T follicular helper cell (primary cell): ENCODE measurements around the gene STAB1.

Experiments used
- DNase-seq: peaks from one replicate; pipeline ENCODE4 v3.0.0-alpha.2; 2020; ENCODE audit warnings: low read depth

Gene STAB1

DNA sequence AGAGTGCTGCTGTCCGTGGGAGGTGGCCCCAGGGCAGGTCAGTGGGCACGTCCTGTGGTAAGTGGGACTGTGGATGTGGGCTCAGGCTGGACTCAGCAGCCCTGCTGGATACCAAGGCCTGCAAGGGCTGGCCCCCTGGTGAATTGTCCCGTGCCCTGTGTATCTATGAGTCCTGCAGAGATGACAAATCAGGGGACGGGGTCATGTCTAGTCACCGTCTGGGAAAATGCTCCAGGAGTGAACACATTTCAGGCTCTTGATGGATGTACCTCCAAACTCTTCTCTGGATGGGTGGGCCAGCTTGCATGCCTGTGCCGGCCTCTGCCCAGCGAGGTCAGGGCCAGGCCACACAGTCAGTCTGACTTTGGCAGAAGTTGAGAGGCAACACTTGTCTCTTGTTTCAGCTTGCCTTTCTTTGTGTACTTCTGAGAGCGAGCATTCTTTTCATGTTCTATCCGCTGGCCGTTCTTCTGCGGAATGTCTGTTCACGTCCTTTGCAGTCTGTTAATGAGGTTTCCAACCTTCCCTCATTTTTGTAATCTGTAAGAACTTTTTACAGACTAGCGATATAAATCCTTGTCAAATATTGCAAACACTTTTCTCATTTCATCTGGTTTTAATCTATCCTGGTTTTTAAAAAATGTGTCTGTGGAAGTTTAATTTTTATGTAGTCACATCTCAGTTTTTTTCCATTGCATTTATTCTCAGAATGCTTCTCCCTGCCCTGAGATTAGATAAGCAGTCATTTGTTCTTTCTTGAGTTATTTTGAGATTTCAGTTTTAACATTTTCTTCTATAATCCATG, 11.4 kb upstream of the STAB1 start:
- DNase-seq, result no peak

DNA sequence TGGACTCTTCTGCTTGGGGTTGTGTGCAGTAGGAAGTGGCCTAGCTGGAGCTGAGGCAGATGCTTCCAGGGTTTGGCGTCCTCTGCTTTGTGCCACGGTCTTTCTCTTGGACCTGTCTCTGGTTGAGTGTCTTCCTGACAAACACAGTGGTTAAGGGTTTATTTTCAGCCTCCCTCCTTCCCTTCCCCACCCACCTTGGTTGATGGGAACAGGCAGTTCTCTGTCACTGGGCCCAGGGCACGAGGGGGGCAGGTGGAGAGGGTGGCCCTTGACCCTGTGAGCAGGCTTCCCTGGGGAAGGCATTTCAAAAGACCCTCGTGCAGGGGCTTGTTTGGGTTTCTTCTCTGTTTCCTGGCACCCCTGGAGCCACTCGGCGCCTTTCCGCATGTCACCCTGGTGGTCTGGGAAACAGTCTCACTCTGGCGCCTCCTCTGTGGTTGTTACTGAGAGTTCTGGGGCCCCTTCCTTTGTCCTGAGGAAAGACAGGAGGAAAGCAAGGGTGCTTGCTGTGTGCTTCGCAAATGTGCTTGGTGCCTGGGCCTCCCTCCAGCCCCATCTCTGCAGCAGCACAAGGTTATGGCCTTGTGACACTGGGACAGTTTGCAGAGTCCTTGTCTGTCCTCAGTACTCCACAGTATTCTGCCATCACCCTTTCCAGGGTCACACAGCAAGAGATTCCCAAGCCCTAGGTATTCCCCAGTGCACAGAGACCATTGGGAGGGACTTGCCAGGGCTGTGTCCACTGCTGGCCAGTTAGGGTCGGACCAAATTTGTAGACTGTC, 10.3 kb upstream of the STAB1 start:
- DNase-seq, result no peak

DNA sequence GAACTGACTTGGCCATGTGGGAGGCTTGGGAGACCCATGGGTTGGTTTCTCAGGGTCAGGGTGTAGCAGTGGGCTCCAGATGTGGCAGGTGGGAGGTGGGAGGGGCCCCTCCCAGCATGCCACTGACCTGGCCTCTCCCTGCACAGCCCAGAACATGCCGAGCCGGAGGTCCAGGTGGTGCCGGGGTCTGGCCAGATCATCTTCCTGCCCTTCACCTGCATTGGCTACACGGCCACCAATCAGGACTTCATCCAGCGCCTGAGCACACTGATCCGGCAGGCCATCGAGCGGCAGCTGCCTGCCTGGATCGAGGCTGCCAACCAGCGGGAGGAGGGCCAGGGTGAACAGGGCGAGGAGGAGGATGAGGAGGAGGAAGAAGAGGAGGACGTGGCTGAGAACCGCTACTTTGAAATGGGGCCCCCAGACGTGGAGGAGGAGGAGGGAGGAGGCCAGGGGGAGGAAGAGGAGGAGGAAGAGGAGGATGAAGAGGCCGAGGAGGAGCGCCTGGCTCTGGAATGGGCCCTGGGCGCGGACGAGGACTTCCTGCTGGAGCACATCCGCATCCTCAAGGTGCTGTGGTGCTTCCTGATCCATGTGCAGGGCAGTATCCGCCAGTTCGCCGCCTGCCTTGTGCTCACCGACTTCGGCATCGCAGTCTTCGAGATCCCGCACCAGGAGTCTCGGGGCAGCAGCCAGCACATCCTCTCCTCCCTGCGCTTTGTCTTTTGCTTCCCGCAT, 7.9 kb upstream of the STAB1 start:
- no peak for DNase-seq

DNA sequence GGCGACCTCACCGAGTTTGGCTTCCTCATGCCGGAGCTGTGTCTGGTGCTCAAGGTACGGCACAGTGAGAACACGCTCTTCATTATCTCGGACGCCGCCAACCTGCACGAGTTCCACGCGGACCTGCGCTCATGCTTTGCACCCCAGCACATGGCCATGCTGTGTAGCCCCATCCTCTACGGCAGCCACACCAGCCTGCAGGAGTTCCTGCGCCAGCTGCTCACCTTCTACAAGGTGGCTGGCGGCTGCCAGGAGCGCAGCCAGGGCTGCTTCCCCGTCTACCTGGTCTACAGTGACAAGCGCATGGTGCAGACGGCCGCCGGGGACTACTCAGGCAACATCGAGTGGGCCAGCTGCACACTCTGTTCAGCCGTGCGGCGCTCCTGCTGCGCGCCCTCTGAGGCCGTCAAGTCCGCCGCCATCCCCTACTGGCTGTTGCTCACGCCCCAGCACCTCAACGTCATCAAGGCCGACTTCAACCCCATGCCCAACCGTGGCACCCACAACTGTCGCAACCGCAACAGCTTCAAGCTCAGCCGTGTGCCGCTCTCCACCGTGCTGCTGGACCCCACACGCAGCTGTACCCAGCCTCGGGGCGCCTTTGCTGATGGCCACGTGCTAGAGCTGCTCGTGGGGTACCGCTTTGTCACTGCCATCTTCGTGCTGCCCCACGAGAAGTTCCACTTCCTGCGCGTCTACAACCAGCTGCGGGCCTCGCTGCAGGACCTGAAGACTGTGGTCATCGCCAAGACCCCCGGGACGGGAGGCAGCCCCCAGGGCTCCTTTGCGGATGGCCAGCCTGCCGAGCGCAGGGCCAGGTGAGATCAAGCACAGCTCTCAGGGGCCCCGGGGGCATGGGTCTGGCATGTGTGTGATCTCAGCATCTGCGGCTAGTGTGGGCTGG, 7.1 kb upstream of the STAB1 start:
- DNase-seq, result no peak

DNA sequence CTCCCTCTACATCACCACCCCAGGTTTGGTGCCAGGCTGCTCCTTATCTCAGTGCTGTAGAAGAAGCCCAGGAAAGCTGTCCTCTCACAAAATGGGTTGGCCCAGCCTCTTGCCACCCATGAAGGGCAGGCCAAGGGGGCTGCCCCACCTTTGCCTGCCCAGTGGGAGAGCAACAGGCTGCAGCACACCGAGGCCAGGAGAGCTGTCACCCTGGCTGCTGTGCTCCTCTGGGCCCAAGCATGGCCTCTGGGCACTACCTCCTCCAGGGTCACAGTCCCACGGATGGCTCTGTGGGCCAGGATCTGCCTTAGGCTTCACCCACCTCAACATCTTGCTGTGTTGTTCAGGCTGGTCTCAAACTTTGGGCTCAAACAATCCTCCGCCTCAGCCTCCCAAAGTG, 6.4 kb upstream of the STAB1 start:
- DNase-seq, result no peak

DNA sequence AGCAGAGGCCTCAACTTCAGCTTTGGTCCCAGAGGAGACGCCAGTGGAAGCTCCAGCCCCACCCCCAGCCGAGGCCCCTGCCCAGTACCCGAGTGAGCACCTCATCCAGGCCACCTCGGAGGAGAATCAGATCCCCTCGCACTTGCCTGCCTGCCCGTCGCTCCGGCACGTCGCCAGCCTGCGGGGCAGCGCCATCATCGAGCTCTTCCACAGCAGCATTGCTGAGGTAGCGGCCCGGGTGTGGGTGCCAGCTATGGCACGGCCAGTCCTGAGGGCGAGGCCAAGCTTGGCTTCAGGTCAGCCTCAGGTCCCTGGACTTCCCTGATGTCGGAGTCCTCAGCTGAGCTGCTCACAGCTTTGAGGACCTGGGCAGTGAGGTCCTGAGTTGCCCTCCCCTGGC, 5.7 kb upstream of the STAB1 start:
- no peak for DNase-seq

DNA sequence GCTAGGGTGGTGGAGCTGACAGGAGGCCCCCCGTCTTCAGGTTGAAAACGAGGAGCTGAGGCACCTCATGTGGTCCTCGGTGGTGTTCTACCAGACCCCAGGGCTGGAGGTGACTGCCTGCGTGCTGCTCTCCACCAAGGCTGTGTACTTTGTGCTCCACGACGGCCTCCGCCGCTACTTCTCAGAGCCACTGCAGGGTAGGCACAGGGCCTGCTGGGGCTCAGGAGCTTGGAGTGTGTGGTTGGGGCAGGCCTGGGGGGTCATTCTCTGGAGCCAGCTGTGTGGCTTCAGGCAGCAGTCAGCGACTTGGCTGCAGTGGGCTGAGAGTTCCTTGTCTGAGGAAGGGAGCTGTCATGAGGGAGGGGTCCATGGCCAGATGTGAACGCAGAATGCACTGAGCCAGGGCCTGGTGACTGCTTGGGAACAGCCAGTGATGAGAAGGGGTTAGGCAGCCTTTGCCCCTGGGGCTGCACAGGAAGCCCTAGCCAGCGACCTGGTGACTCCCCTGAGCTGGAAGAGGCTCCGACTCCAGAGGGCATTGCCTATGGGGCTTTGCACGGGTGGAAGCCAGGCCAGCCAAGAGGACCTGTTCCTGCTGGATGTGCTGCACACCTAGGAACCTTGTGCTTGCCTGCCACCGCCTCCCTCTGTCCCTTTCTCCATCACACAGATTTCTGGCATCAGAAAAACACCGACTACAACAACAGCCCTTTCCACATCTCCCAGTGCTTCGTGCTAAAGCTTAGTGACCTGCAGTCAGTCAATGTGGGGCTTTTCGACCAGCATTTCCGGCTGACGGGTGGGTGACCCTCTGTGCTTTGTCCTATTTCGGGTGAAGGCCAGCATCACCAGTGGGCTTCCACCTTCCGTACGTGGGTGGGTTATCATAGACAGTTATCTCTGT, 4.9 kb upstream of the STAB1 start:
- no peak for DNase-seq

DNA sequence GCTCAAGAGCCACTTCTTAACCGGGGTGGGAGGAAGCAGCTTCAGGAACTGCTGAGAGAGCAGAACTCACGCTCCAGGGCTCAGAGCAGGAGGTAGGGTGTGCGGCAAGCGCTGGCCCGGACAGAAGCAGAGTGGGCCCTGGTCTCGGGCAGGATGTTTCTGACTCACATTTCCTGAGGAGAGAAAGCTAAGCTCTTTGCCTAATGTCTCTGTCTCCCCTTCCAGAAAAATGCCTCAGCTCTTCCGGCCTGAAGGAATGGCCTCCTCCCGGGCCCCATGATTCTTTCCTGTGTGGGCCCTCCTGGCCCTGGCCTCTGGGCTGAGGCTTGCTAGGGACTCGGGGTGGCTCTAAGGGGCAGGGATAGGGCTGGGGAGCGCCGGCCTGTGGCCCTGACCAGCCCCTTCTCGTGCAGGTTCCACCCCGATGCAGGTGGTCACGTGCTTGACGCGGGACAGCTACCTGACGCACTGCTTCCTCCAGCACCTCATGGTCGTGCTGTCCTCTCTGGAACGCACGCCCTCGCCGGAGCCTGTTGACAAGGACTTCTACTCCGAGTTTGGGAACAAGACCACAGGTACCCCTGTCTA, 4.1 kb upstream of the STAB1 start:
- DNase-seq, result no peak

DNA sequence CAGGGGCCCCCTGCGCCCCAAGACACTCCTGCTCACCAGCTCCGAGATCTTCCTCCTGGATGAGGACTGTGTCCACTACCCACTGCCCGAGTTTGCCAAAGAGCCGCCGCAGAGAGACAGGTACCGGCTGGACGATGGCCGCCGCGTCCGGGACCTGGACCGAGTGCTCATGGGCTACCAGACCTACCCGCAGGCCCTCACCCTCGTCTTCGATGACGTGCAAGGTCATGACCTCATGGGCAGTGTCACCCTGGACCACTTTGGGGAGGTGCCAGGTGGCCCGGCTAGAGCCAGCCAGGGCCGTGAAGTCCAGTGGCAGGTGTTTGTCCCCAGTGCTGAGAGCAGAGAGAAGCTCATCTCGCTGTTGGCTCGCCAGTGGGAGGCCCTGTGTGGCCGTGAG, 3.1 kb upstream of the STAB1 start:
- no peak for DNase-seq

DNA sequence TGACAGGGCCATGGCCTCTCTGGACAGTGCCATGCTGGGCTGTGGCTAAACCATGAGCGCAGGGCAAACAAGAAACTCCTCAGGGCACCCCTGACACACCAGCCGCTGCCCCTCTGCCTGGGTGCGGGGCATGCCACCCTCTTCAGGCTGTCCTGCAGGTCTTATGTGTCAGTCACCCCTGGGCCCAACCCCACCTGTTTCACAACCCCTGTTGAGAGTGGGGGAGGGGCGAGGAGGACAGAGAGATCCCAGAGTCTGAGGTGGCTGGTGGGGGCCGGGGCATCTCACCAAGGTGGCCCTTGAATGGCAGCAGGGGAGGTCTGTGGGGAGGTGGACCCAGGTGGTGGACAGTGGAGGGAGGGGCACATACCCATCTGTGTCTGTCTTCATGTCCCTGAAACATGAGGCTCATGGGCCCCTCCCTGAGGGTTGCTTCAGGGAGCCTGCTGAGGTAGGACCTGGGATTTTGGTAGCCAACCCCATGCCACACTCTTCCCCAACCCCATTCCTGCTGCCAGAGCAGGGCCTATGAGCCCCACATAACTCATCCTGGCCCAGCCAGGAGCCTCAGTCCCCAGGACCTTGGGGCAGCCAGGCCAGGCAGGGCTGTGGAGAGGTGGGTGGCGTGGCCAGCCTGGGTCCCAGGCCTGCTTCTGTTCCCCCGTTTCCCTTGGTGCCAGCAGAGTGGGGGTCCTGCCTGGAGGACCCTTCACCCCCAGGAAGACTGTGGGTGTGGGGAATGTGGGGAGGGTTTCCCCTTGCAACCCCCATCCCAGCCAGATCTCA, 1.7 kb upstream of the STAB1 start:
- no peak for DNase-seq

DNA sequence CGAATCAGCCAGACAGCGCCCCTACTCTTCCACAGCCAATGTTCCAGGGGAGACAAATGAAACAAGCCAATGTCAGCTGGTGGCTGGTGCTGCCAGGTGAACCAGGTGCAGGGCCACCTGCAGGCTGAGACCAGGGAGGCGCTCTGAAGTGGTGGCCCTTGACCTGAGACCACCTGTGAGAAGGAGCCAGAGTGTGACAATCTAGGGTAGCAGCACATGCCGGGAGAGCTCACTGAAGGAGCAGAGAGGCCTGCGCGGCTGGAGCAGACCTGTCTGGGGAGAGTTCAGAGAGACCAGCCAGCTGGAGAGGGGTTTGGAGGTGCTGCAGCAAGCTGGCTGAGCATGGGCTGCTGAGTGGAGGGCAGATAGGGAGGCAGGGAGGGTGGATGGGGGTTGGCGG, 693 bp upstream of the STAB1 start:
- no peak for DNase-seq

DNA sequence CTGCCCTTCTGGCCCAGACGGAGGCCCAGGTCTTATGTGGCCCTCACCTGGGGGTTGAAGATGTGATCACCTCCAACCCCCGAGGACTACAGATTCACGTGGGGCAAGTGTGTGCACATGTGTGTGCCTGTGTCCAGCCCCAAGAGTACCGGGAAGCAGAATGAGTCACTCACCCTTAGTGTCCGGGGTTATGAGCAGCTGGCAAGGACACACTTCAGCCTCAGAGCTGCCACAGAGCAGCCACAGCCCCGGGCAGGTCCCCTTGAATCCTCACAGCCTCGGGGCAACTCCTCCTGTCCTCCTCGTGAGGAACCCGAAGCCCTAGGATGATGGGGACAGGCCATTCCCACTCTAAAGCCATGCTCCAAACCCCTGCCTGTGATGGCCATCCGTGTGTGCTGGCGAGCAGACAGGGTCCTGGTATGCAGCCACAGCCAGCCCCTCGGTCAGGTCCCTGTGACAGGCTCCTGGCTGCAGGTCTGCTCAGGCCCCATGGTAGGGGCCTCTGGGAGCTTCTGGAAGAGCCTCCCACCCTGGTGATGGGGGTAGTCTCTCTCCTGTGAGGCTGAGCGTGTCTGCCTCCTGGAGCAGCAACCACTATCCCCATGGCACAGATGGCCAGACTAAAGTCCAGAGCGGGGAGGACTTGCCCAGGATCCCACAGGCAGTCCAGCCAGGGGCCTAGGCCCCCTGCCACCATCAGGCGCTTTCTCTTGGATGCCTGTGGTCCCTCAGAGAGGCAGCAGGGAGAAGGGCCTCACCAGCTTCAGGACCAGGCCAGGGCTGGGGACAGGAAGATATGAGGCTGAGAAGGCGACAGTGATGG, 852 bp downstream of the STAB1 start:
- DNase-seq, result no peak

DNA sequence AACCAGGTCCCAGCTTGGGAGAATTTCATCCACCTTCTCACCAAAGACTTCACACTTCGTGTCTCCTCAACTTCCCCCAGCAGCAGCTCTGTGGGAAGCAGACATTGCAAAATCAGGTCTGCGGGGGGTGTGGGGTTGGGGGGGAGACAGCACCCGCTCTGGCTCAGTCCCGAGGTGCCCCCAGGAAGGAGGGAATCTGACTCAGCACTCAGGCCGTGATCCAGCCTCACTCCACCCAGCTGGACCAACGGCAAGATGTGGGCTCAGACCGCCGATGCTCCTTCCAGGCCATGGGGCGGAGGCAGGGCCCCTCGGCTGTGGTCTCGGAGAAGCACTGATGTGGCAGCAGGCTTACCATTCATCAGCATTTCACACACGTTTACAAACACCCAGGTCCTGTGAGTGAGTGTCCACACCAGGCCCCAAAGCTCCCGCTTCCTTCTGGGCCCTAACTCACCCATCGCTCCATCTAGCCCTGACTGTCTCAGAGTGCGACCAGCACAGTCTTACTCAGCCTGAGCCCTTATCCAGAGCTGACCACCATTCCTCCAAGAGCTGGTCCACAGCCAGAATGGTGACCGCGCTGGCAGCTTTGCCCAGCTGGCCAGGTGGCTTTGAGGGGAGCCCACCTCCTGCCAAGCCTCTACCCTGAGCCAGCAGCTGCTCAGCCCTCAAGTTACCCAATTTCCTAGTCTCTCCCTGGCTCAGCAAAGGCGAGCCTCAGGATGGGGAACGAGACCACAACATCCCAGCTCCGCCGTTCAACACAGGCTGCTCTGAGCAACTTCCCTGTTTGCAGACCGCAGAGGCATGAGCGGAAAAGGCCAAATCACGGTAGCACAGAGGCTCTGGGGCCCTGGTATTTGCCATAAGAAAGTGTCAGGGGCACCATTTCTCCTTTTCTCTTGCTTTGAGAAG, 3.3 kb downstream of the STAB1 start:
- DNase-seq, result no peak

DNA sequence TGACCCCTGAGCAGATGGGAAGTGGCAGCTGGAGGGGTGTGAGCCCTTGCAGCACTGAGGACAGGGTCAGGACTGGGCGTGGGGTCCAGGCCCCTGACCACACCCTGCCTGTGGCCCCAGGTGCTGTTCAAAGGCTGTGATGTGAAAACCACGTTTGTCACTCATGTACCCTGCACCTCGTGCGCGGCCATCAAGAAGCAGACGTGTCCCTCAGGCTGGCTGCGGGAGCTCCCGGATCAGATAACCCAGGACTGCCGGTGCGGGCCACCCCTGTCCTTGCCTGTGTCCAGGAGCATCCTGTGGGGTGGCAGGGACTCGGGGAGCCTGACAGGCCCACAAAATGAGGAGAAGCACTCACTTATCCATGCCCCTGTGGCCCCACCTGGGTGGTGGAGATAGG, 5.9 kb downstream of the STAB1 start:
- no peak for DNase-seq

DNA sequence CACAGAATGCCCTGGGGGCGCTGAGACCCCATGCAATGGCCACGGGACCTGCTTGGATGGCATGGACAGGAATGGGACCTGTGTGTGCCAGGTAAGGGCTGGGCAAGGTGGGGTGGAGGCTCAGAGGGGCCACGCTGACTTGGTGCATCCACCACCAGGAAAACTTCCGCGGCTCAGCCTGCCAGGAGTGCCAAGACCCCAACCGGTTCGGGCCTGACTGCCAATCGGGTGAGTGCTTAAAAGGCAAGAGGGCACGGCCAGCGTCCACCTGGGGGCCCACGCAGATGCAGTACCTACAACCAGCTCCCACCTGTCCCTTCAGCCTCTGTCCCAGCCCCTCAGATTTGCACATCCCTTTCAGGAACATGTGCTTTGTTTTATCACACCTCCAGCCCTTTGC, 6.9 kb downstream of the STAB1 start:
- DNase-seq, result no peak

DNA sequence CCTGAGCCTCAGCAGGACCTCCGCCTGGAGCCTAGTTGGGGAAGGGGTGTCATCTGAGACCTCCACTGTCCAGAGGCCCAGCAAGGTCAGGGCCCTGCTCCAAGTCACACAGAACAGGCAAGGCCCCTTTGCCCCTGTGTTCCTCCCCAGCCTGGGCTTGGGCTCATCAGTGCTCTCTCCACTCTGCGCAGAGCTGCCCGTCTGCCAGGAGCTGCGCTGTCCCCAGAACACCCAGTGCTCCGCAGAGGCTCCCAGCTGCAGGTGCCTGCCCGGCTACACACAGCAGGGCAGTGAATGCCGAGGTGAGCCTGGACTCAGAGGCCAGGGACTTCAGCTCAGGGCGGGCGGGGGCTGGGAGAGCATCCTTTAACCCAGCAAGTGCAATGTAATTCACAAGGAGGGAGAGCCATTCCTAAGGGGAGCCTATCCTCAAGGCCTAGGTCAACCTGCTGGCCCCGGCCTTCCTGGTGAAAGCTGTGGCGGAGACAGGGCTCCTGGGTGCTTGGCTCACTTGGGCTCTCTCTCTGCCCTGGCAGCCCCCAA, 7.7 kb downstream of the STAB1 start:
- no peak for DNase-seq

DNA sequence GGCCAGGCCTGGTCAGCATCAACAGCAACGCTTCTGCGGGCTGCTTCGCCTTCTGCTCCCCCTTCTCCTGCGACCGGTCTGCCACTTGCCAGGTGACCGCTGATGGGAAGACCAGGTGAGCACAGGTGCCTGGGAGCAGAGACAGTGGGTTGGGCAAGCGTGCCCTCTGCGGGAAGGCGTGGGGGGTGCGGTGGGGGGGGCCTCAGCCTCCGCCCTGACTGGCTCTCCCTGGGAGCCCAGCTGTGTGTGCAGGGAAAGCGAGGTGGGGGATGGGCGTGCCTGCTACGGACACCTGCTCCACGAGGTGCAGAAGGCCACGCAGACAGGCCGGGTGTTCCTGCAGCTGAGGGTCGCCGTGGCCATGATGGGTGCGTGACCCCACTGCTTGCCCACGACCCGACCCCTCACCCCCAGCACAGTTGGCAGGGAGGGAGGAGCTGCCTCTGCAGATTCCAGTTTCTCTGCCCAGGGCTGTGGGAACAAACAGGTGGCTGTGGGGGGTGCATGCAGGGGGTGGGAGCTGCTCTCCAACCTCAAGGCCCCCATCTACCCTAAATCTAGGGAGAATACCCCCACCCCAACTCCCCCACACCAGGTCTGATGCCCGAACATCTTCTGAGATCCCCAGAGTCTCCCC, 8.8 kb downstream of the STAB1 start:
- no peak for DNase-seq
